GM12878 (cell line): ENCODE measurements around the gene MAP4K1. TPM values are rescaled to one million over a fixed set of nuclear protein-coding genes. Genes with fewer than 3 reads are reported as not detected.

Source experiments
- ATAC-seq: fragments of 200-7000 bp; cut with Tn5 transposase; 3 replicates; pipeline ENCODE4 v1.9.1; 2020; ENCODE audit warnings: mild to moderate bottlenecking, moderate library complexity
- BruUV-seq: library from RNA; stranded (reverse); fragments of 400-500 nt; replicated peaks from 2 replicates; lab custom pipeline; 2021; lab: Mats Ljungman, UMichigan
- CTCF ChIA-PET: fragments of 300-600 bp; sonication (Branson Sonifier 250); formaldehyde crosslinking; extraction: SDS; loops from one replicate; lab custom pipeline; 2021; ENCODE audit warnings: inconsistent platforms; lab: Yijun Ruan, JAX
- POLR2A ChIA-PET: fragments of 350-600 bp; formaldehyde crosslinking; extraction: SDS; loops from one replicate; lab custom pipeline; 2021; ENCODE audit warnings: inconsistent platforms; lab: Charles Lee
- RAD21 ChIA-PET: fragments of 300-600 bp; sonication (Branson Sonifier 250); formaldehyde crosslinking; loops from one replicate; lab custom pipeline; 2023; ENCODE audit warnings: antibody characterized with exemption; ENCODE audit not compliant: unreplicated experiment; lab: Charles Lee
- SMC1A ChIA-PET: fragments of 300-600 bp; sonication (Branson Sonifier 250); formaldehyde crosslinking; loops from one replicate; lab custom pipeline; 2023; ENCODE audit not compliant: unreplicated experiment, uncharacterized antibody; lab: Charles Lee
- DNase-seq: peaks from one replicate; pipeline ENCODE4 v3.0.0-alpha.2; 2011; ENCODE audit warnings: low read depth, low spot score
- FAIRE-seq: peaks from 3 replicates; lab custom pipeline; 2011; peaks lifted over from hg19 to GRCh38; lab: Jason Lieb, UNC
- H2AFZ ChIP-seq: 2 replicates; pipeline ENCODE4 v1.6.0; 2011; ENCODE audit warnings: low read depth, low read length, control low read depth; ENCODE audit not compliant: control insufficient read depth
- H3K27ac ChIP-seq: 2 replicates; pipeline ENCODE4 v1.5.1; 2011; ENCODE audit warnings: control low read depth; ENCODE audit not compliant: control insufficient read depth, insufficient read depth
- H3K27me3 ChIP-seq, 2 experiments: replicated peaks in 1 of 2; 2 replicates each; pipeline versions ENCODE4 v1.6.0 to v1.6.1; 2011; ENCODE audit warnings: low read length in 1 of 2; ENCODE audit not compliant: control insufficient read depth in 2 of 2, insufficient read depth in 2 of 2
- H3K36me3 ChIP-seq, 2 experiments: 2 replicates each; pipeline ENCODE4 v1.5.1; 2011; ENCODE audit warnings: low read length in 1 of 2; ENCODE audit not compliant: control insufficient read depth in 2 of 2, insufficient read depth in 2 of 2
- H3K4me1 ChIP-seq: 2 replicates; pipeline ENCODE4 v1.6.1; 2011; ENCODE audit warnings: mild to moderate bottlenecking, low read length, moderate library complexity, mixed read lengths; ENCODE audit not compliant: control insufficient read depth, insufficient read depth
- H3K4me2 ChIP-seq: 2 replicates; pipeline ENCODE4 v1.6.0; 2011; ENCODE audit warnings: control low read depth; ENCODE audit not compliant: control insufficient read depth, insufficient read depth
- H3K4me3 ChIP-seq: fragments of 200-600 bp; sonication (generic); 2 replicates; pipeline ENCODE4 v1.5.1; 2016
- H3K79me2 ChIP-seq: 2 replicates; pipeline ENCODE4 v1.6.0; 2011; ENCODE audit warnings: low read length; ENCODE audit not compliant: control insufficient read depth, insufficient read depth
- H3K9ac ChIP-seq: 2 replicates; pipeline ENCODE4 v1.8.0; 2011; ENCODE audit warnings: low read length, control low read depth, mixed read lengths; ENCODE audit not compliant: control insufficient read depth, insufficient read depth
- H3K9me3 ChIP-seq: replicated peaks from 3 replicates; pipeline ENCODE4 v1.5.1; 2011; ENCODE audit warnings: mild to moderate bottlenecking, low read length; ENCODE audit not compliant: control insufficient read depth, insufficient read depth
- H4K20me1 ChIP-seq: 2 replicates; pipeline ENCODE4 v1.6.0; 2011; ENCODE audit not compliant: control insufficient read depth, insufficient read depth
- CTCF ChIP-seq, 3 experiments: IDR thresholded peaks in 2 of 3; conservative IDR thresholded peaks in 1 of 3; 2 replicates each; pipeline ENCODE4 v1.5.1; 2011; ENCODE audit warnings: low read depth in 3 of 3, low read length in 3 of 3, mild to moderate bottlenecking in 3 of 3, control low read depth in 2 of 3, moderate library complexity in 2 of 3, inconsistent platforms in 1 of 3, mixed read lengths in 1 of 3; ENCODE audit not compliant: control insufficient read depth in 2 of 3, insufficient read depth in 1 of 3; ENCODE audit errors: extremely low read depth in 1 of 3
- ETV6 ChIP-seq, 2 experiments: fragments of 450-650 bp in 1 of 2; IDR thresholded peaks in 1 of 2; conservative IDR thresholded peaks in 1 of 2; 2 replicates each; pipeline ENCODE4 v1.6.1; 2014; ENCODE audit warnings: antibody characterized with exemption in 1 of 2, borderline replicate concordance in 1 of 2, low read depth in 1 of 2, mild to moderate bottlenecking in 1 of 2, moderate library complexity in 1 of 2
- IRF4 ChIP-seq: IDR thresholded peaks from 2 replicates; pipeline ENCODE4 v1.6.1; 2011; ENCODE audit warnings: low read depth, low read length
- KLF5 ChIP-seq: fragments of 450-650 bp; IDR thresholded peaks from 2 replicates; pipeline ENCODE4 v1.6.1; 2014; ENCODE audit warnings: mild to moderate bottlenecking; ENCODE audit not compliant: partially characterized antibody
- NR2C2 ChIP-seq: IDR thresholded peaks from 2 replicates; pipeline ENCODE4 v1.6.1; 2011; ENCODE audit warnings: borderline replicate concordance, low read depth; ENCODE audit not compliant: control insufficient read depth, insufficient read length
- REST ChIP-seq: IDR thresholded peaks from 2 replicates; pipeline ENCODE4 v1.6.1; 2012; ENCODE audit warnings: mild to moderate bottlenecking, low read depth, low read length
- USF2 ChIP-seq: IDR thresholded peaks from 2 replicates; pipeline ENCODE4 v1.6.1; 2011; ENCODE audit warnings: low read depth, low read length, improper control_type of control experiment, borderline replicate concordance
- ZNF622 ChIP-seq: fragments of 450-650 bp; IDR thresholded peaks from 2 replicates; pipeline ENCODE4 v1.6.1; 2017; ENCODE audit warnings: mild to moderate bottlenecking, inconsistent platforms
- WGBS: methylation state at CpG from one replicate; pipeline ENCODE4 v1.1.6; 2016; ENCODE audit warnings: low lambda C conversion rate; ENCODE audit not compliant: insufficient replicate concordance, insufficient coverage; ENCODE audit errors: missing lambda C conversion rate; 5-methylcytosine and 5-hydroxymethylcytosine counted together
- in situ Hi-C: fragments of 300-500 bp; cut with MboI; formaldehyde crosslinking; loops from 9 replicates; pipeline ENCODE4 v1.14.3; 2018; ENCODE audit warnings: mixed read lengths
- intact Hi-C: fragments of 100-400 bp; cut with micrococcal nuclease; formaldehyde crosslinking; loops from one replicate; pipeline ENCODE4 v1.14.2; 2022; ENCODE audit not compliant: unreplicated experiment
- polyA plus RNA-seq, 11 experiments: library from polyadenylated mRNA; depleted of rRNA in 4 of 11; unstranded in 6 of 11; stranded (reverse) in 5 of 11; fragments of >200 nt; fragmentation: Nextera tagmentation in 4 of 11; fragmentation: Illumina TruSeq in 1 of 11; extraction: Ambion mirVana in 4 of 11; extraction: Trizol in 1 of 11; gene quantifications; 1 replicate in 1 of 11; 2 replicates in 10 of 11; pipeline versions ENCODE4 v1.2.1 to v1.2.3, GENCODE V29; 2011 to 2016; ENCODE audit warnings: inconsistent platforms in 2 of 11, missing spikeins in 2 of 11, low read depth in 1 of 11
- total RNA-seq, 4 experiments: library from RNA; depleted of rRNA in 3 of 4; stranded (reverse); fragments of >200 nt in 3 of 4; fragmentation: Illumina TruSeq in 1 of 4; extraction: Trizol in 1 of 4; gene quantifications; 2 replicates each; pipeline versions ENCODE4 v1.2.1 to v1.2.3, GENCODE V29; 2013 to 2021

MAP4K1 gene
- total and polyA plus RNA-seq, 10 of the 15 experiments (the other 5 are each of a cell fraction or from before 2014, with no cell fraction given) = 39.2 to 306 (median 140) TPM

GRCh38 chr19:38640368-38640767 lies 22.6 kb upstream of the MAP4K1 start (continued):
- no peak for TF ChIP-seq IRF4

GRCh38 chr19:38639679-38640078 lies 21.9 kb upstream of the MAP4K1 start:
- ChIA-PET RAD21 (interaction anchor here (0.6 to 1.1 kb wide), 2 partner anchors 83 to 96 kb away, joined by 3 read pairs; no protein-coding TSS in a partner anchor), SMC1A (interaction anchor here (0.8 to 7.4 kb wide), 3 partner anchors 15 to 313 kb away, joined by 3 to 102 read pairs (median 3); no protein-coding TSS in a partner anchor), CTCF (interaction anchor here (0.5 to 2.1 kb wide), 6 partner anchors 95 to 295 kb away, joined by 3 to 9 read pairs (median 4); partner anchors contain the start of genes MRPS12 and SARS2), POLR2A (interaction anchor here (0.6 kb wide), 1 partner anchor 805 kb away, joined by 4 read pairs; the partner anchor contains the start of gene SUPT5H)
- in situ Hi-C loops (loop anchor here (25.0 kb wide), 1 partner anchor 227 kb away; the partner anchor contains the start of gene FAM98C), intact Hi-C loops (no loop called here)
- Histone ChIP-seq H3K36me3 (peaks cover 10 to 17% of the 10 kb centered on the region in 2 experiments), H3K4me3 (no peak overlapping the region), H3K4me2 (no peak overlapping the region), H2AFZ (no peak overlapping the region), H3K9me3 (no peaks in the 10 kb centered on the region), H3K27ac (no peak overlapping the region), H4K20me1 (no peaks in the 10 kb centered on the region), H3K27me3 (no peaks in the 10 kb centered on the region), H3K79me2 (no peaks in the 10 kb centered on the region), H3K9ac (no peak overlapping the region), H3K4me1 (peaks cover 15% of the 10 kb centered on the region)
- no TSS peak for BruUV-seq
- DNase-seq (no peak), ATAC-seq (no peak), FAIRE-seq (no peak)
- TF ChIP-seq ETV6 (conservative IDR thresholded peaks at IDR 0.05 in 1 of 2, IDR thresholded peaks at IDR 0.05 in 1 of 2; ENCODE audit: borderline replicate concordance in 1 of 2, low read depth in 1 of 2) = no peak
- TF ChIP-seq ZNF622 = no peak
- TF ChIP-seq CTCF (IDR thresholded peaks at IDR 0.05 in 2 of 3, conservative IDR thresholded peaks at IDR 0.05 in 1 of 3; ENCODE audit: control insufficient read depth in 2 of 3, extremely low read depth in 1 of 3, insufficient read depth in 1 of 3, low read depth in 3 of 3, low read length in 3 of 3) = no peak
- TF ChIP-seq REST = no peak
- TF ChIP-seq NR2C2 = no peak
- TF ChIP-seq KLF5 = no peak
- TF ChIP-seq USF2 = no peak
- 100% methylated on average over 2 of the region's 2 CpGs for WGBS
